Right atrium auricular region (tissue), 2 donors: Measurements from ENCODE around the gene PFKL. TPM values are rescaled to one million over a fixed set of nuclear protein-coding genes. Genes with fewer than 3 reads are reported as not detected.

Source experiments
- DNase-seq: peaks from one replicate; pipeline ENCODE4 v3.0.0-alpha.2; 2019; ENCODE audit warnings: low spot score
- H3K27ac ChIP-seq, 2 donors: fragments of 200-600 bp; sonication (generic); 1 replicate in 1 of 2; 2 replicates in 1 of 2; pipeline ENCODE4 v1.5.1; 2016 to 2019
- H3K27me3 ChIP-seq, 2 donors: fragments of 200-600 bp; sonication (generic); one replicate each; pipeline versions ENCODE4 v1.5.1 to v1.6.0; 2017 to 2019
- H3K36me3 ChIP-seq: fragments of 200-600 bp; sonication (generic); one replicate; pipeline ENCODE4 v1.5.1; 2016
- H3K4me1 ChIP-seq, 2 donors: fragments of 200-600 bp; sonication (generic); one replicate each; pipeline versions ENCODE4 v1.5.1 to v1.6.0; 2017 to 2019
- H3K4me3 ChIP-seq, 2 donors: fragments of 200-600 bp; sonication (generic); 1 replicate in 1 of 2; 2 replicates in 1 of 2; pipeline ENCODE4 v1.5.1; 2017 to 2019; ENCODE audit warnings: mild to moderate bottlenecking in 1 of 2, moderate library complexity in 1 of 2
- H3K9me3 ChIP-seq, 2 donors: fragments of 200-600 bp; sonication (generic); one replicate each; pipeline ENCODE4 v1.5.1; 2019
- CTCF ChIP-seq, 2 donors: fragments of 200-600 bp; sonication (generic); IDR thresholded peaks; one replicate each; pipeline ENCODE4 v1.5.1; 2019; ENCODE audit warnings: antibody characterized with exemption in 2 of 2
- total RNA-seq, 2 donors: library from RNA; depleted of rRNA; stranded (reverse); fragments of >200 nt; gene quantifications; one replicate each; pipeline ENCODE4 v1.1.0, GENCODE V29; 2016

The PFKL gene
- total RNA-seq, 2 donors from 2014 or later = 28.0 to 45.7 TPM

- no peak overlapping the region for H3K4me3 ChIP-seq
- peaks cover 0 to 7% of the 10 kb centered on the region in 2 donors for H3K27me3 ChIP-seq
- H3K9me3 ChIP-seq = no peaks in the 10 kb centered on the region
- H3K4me1 ChIP-seq = peaks cover 0 to 8% of the 10 kb centered on the region in 2 donors
- no peak for DNase-seq
- TF ChIP-seq CTCF (IDR thresholded peaks at IDR 0.05) = no peak
- H3K36me3 ChIP-seq = no peaks in the 10 kb centered on the region
- H3K27ac ChIP-seq = no peak overlapping the region
Measured at GRCh38 chr21:44370027-44370735, 70.3 kb downstream of the PFKL start.

GRCh38 chr21:44370786-44371410 lies 71.0 kb downstream of the PFKL start:
- no peaks in the 10 kb centered on the region for H3K9me3 ChIP-seq
- H3K36me3 ChIP-seq = no peaks in the 10 kb centered on the region
- H3K27me3 ChIP-seq = peaks cover 0 to 7% of the 10 kb centered on the region in 2 donors
- no peak for TF ChIP-seq CTCF (IDR thresholded peaks at IDR 0.05)
- peaks cover 0 to 8% of the 10 kb centered on the region in 2 donors for H3K4me1 ChIP-seq
- H3K4me3 ChIP-seq = no peak overlapping the region
- no peak overlapping the region for H3K27ac ChIP-seq
- no peak for DNase-seq

GRCh38 chr21:44371596-44371995 lies 71.7 kb downstream of the PFKL start:
- Histone ChIP-seq H3K4me3 (no peak overlapping the region), H3K36me3 (no peaks in the 10 kb centered on the region), H3K4me1 (peaks cover 0 to 8% of the 10 kb centered on the region in 2 donors), H3K27ac (no peak overlapping the region), H3K27me3 (peaks cover 0 to 7% of the 10 kb centered on the region in 2 donors), H3K9me3 (no peaks in the 10 kb centered on the region)
- DNase-seq = no peak
- no peak for TF ChIP-seq CTCF (IDR thresholded peaks at IDR 0.05)

GRCh38 chr21:44372616-44373015 lies 72.8 kb downstream of the PFKL start:
- no peaks in the 10 kb centered on the region for H3K9me3 ChIP-seq
- H3K36me3 ChIP-seq = no peaks in the 10 kb centered on the region
- no peak for TF ChIP-seq CTCF (IDR thresholded peaks at IDR 0.05)
- peaks cover 0 to 7% of the 10 kb centered on the region in 2 donors for H3K27me3 ChIP-seq
- H3K4me3 ChIP-seq = no peak overlapping the region
- no peak overlapping the region for H3K27ac ChIP-seq
- H3K4me1 ChIP-seq = peaks cover 0 to 8% of the 10 kb centered on the region in 2 donors
- no peak for DNase-seq

GRCh38 chr21:44374601-44375280 lies 74.9 kb downstream of the PFKL start:
- Histone ChIP-seq H3K36me3 (no peaks in the 10 kb centered on the region), H3K9me3 (no peaks in the 10 kb centered on the region), H3K4me3 (no peak overlapping the region), H3K27me3 (no peaks in the 10 kb centered on the region), H3K4me1 (peaks cover 0 to 8% of the 10 kb centered on the region in 2 donors), H3K27ac (no peak overlapping the region)
- no peak for DNase-seq
- no peak for TF ChIP-seq CTCF (IDR thresholded peaks at IDR 0.05)
